HUES48 (cell line): ENCODE measurements around the gene SARDH.

Experiments used
- H3K27ac ChIP-seq: one replicate; pipeline ENCODE4 v1.7.0; 2013; ENCODE audit warnings: low read depth, low read length, inconsistent platforms
- H3K27me3 ChIP-seq: 2 replicates; pipeline ENCODE4 v1.6.1; 2013; ENCODE audit warnings: mild to moderate bottlenecking, low read length; ENCODE audit not compliant: control insufficient read depth, insufficient read depth
- H3K36me3 ChIP-seq: 2 replicates; pipeline ENCODE4 v1.6.1; 2013; ENCODE audit warnings: low read length; ENCODE audit not compliant: control insufficient read depth, insufficient read depth
- H3K4me1 ChIP-seq: 2 replicates; pipeline ENCODE4 v1.6.1; 2013; ENCODE audit warnings: mild to moderate bottlenecking, low read length; ENCODE audit not compliant: control insufficient read depth, insufficient read depth
- H3K4me3 ChIP-seq: 2 replicates; pipeline ENCODE4 v1.5.1; 2013; ENCODE audit warnings: mild to moderate bottlenecking, low read depth, low read length
- H3K9ac ChIP-seq: 2 replicates; pipeline ENCODE4 v1.6.1; 2013; ENCODE audit warnings: mild to moderate bottlenecking, low read depth, low read length, moderate library complexity
- H3K9me3 ChIP-seq: 2 replicates; pipeline ENCODE4 v1.6.1; 2013; ENCODE audit warnings: low read length; ENCODE audit not compliant: control insufficient read depth, insufficient read depth

The SARDH gene

GRCh38 chr9:133709691-133710571, 28.2 kb downstream of the SARDH start:
- Histone ChIP-seq H3K9me3 (no peaks in the 10 kb centered on the region), H3K4me3 (no peak overlapping the region), H3K27me3 (no peaks in the 10 kb centered on the region), H3K27ac (no peak overlapping the region), H3K9ac (no peak overlapping the region), H3K4me1 (no peaks in the 10 kb centered on the region), H3K36me3 (no peaks in the 10 kb centered on the region)

DNA sequence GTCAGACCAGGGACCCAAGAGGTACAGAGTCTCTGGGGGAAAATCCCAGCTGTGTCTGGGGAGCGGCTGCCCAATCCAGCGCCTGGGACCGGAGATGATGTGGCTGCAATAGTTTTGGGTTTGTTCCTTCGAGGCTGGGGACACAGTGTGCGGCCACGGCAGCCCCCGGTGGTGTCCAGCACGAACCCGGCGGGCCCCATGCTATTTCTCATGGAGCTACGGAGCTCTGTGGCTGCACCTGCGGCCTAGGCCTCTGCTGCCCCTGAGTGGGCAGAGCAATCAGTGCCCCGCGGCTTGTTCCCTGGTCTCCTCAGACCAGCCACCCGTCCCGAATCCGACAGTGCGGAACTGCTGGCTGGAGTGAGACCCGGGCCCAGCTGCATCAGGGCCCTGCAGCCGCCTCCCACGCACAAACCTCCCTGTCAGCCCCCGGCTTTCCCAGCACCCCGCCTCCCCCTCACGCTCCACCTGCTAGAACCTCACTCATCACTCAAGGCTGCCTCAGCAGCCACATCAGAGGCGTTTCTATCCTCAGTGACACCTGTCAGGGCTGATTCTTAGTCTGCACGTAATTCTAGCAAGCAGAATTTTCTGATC, 29.0 kb downstream of the SARDH start:
- Histone ChIP-seq H3K4me3 (no peak overlapping the region), H3K27ac (no peak overlapping the region), H3K4me1 (no peaks in the 10 kb centered on the region), H3K27me3 (no peaks in the 10 kb centered on the region), H3K9me3 (no peaks in the 10 kb centered on the region), H3K36me3 (no peaks in the 10 kb centered on the region), H3K9ac (no peak overlapping the region)

DNA sequence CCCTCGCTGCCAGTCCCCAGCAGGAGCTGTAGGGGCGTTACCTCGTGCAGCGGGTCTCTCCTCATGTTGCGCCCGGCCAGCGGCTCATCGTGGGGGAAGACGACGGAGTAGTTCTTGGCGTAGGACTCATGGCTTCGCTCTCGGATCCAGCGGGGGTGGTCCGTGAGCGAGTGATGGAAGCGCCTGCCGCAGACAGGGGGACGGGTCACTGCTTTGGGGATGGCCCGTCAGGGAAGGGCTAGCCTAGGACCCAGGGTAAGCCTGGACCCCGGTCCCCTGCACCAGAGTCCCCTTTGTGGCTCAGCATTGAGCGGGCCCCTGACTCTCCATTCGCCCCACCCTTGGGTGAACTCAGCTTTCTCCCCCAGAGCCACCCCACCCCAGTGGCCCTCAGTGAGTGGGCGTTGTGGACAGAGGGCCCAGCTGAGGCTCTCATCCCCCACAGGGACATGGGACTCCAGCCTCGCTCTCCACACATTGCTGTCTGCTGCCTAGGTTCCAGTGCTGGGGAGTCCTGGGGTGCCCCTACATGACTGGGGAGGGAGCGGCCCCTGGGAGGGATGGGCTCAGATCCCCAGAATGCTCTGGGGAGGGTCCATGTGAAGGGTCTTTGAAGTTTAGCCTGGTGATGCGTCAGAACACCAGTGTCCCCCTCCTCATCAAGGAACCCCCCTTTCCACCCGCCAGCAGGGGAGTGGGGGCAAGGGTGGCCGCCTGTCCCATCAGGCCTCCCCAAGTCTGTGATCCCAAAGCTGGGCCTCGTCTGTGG, 29.7 kb downstream of the SARDH start:
- no peaks in the 10 kb centered on the region for H3K9me3 ChIP-seq
- H3K9ac ChIP-seq: no peak overlapping the region
- no peak overlapping the region for H3K4me3 ChIP-seq
- H3K27ac ChIP-seq: no peak overlapping the region
- no peaks in the 10 kb centered on the region for H3K27me3 ChIP-seq
- H3K36me3 ChIP-seq: no peaks in the 10 kb centered on the region
- H3K4me1 ChIP-seq: no peaks in the 10 kb centered on the region

DNA sequence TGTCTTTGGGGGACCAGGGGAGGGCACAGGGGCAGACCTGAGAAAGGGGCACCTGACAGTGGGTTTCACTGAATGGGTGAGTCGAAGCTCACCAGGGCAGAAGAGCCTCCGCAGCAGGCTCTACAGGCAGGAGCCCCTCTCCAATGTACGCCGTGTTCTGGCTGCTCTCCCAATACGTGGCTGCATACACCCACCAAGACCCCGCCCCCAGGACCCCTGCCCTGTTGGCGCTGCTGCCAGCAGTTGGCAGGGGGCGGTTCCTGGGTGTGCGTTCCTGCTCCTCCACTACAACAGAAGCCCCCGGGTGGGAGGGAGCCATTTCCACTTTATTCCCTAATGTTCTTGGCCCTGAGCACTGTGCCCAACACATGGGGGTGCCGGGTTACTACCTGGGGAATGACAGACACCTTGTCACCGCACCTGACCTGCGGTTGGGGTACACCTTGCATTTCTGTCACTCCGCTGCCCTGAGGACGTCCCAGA, 30.3 kb downstream of the SARDH start:
- Histone ChIP-seq H3K36me3 (no peaks in the 10 kb centered on the region), H3K4me1 (0 out of 2 replicates have a peak, but pooled peaks cover under 1% of the 10 kb centered on the region), H3K27me3 (no peaks in the 10 kb centered on the region), H3K27ac (no peak overlapping the region), H3K9me3 (no peaks in the 10 kb centered on the region), H3K9ac (no peak overlapping the region), H3K4me3 (no peak overlapping the region)

DNA sequence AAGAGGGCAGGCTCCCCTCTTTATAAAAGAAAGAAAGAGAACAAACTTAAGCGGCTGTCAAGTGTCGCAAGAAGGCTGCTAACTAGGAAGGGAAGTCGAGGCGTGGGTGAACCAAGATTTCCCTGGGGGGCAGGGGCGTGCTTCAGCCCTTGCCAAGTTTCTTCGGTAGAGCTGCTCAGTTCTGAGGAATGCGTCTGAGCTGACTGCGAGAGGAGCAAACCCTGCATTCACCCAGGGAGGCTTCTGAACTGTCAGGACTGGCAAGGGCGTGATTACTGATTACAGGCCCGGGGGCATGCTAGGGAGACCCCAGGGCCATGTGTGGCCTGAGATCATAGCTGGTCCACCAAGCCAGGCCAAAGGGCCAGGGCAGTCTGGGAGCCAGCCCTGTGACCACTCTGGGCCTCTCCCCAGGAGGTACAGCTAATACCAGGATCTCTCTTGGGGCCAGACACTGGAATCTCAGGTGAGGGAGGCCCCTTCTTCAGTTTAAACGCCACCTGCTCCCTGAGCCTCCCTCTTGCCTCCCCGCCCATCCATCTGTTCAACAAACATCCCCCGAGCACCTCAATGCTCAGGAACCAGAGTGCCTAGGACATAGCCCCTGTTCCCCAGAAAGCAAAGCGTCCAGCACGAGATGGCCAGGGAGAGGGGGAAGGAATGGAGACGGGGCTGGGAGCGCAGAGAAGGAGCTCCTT, 30.9 kb downstream of the SARDH start:
- Histone ChIP-seq H3K36me3 (no peaks in the 10 kb centered on the region), H3K4me3 (no peak overlapping the region), H3K4me1 (0 out of 2 replicates have a peak, but pooled peaks cover 7% of the 10 kb centered on the region), H3K9me3 (no peaks in the 10 kb centered on the region), H3K27me3 (no peaks in the 10 kb centered on the region), H3K27ac (no peak overlapping the region), H3K9ac (no peak overlapping the region)

GRCh38 chr9:133706307-133707050, 31.7 kb downstream of the SARDH start:
- Histone ChIP-seq H3K27ac (no peak overlapping the region), H3K9me3 (no peaks in the 10 kb centered on the region), H3K36me3 (no peaks in the 10 kb centered on the region), H3K4me1 (0 out of 2 replicates have a peak, but pooled peaks cover 8% of the 10 kb centered on the region), H3K27me3 (no peaks in the 10 kb centered on the region), H3K4me3 (no peak overlapping the region), H3K9ac (no peak overlapping the region)

GRCh38 chr9:133705576-133705975, 32.6 kb downstream of the SARDH start:
- Histone ChIP-seq H3K27ac (no peak overlapping the region), H3K9ac (no peak overlapping the region), H3K9me3 (no peaks in the 10 kb centered on the region), H3K4me3 (no peak overlapping the region), H3K4me1 (0 out of 2 replicates have a peak, but pooled peaks cover 8% of the 10 kb centered on the region), H3K36me3 (no peaks in the 10 kb centered on the region), H3K27me3 (no peaks in the 10 kb centered on the region)

DNA sequence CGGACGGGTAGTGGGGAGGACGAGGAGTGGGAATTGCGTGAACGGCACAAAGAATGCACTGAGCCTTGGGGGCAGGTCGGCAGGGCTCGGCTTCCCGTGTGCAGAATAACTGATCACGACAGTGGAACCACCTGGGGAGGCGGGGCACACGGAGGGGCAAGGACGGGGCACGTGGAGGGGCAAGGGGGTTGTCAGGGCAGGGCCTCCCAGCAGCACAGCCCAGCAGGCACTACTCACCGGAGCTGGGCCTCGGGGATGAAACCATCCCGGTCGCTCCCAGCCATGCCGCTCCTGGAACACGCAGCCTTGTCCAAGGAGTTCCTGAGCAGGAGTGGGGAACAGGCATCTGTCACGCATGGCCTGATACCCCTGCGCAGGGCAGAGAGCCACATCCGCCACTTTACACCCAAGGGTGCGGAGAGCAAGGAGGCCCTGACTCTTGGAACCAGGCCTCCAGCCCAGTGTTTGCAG, 33.4 kb downstream of the SARDH start:
- Histone ChIP-seq H3K9ac (no peak overlapping the region), H3K27ac (no peak overlapping the region), H3K36me3 (no peaks in the 10 kb centered on the region), H3K4me1 (0 out of 2 replicates have a peak, but pooled peaks cover 8% of the 10 kb centered on the region), H3K27me3 (no peaks in the 10 kb centered on the region), H3K9me3 (no peaks in the 10 kb centered on the region), H3K4me3 (no peak overlapping the region)

- Histone ChIP-seq H3K9ac (no peak overlapping the region), H3K4me3 (no peak overlapping the region), H3K27ac (no peak overlapping the region), H3K27me3 (no peaks in the 10 kb centered on the region), H3K4me1 (0 out of 2 replicates have a peak, but pooled peaks cover 8% of the 10 kb centered on the region), H3K9me3 (no peaks in the 10 kb centered on the region), H3K36me3 (no peaks in the 10 kb centered on the region)
Observed at GRCh38 chr9:133703591-133704399, 34.4 kb downstream of the SARDH start.
